HCT116 (cell line): ENCODE data around the gene SIN3A.

Experiments
- CEBPB ChIP-seq: IDR thresholded peaks from 2 replicates; pipeline ENCODE4 v1.6.1; 2012; ENCODE audit warnings: low read depth
- CTCF ChIP-seq, 3 experiments: fragments of 200-600 bp in 1 of 3; sonication (generic) in 1 of 3; IDR thresholded peaks in 2 of 3; conservative IDR thresholded peaks in 1 of 3; 2 replicates each; pipeline ENCODE4 v1.5.1; 2012 to 2017; ENCODE audit warnings: low read depth in 2 of 3, low read length in 2 of 3, antibody characterized with exemption in 1 of 3, borderline replicate concordance in 1 of 3, control low read depth in 1 of 3, mild to moderate bottlenecking in 1 of 3, mixed read lengths in 1 of 3, mixed run types in 1 of 3, moderate library complexity in 1 of 3; ENCODE audit not compliant: insufficient read depth in 1 of 3
- ELF1 ChIP-seq: IDR thresholded peaks from 2 replicates; pipeline ENCODE4 v1.6.1; 2012; ENCODE audit warnings: low read depth, borderline replicate concordance
- EZH2 ChIP-seq: fragments of 200-600 bp; sonication (generic); IDR thresholded peaks from 2 replicates; pipeline ENCODE4 v1.6.1; 2017; ENCODE audit warnings: antibody characterized with exemption, mixed run types
- MAX ChIP-seq: IDR thresholded peaks from 2 replicates; pipeline ENCODE4 v1.6.1; 2012
- POLR2A ChIP-seq: IDR thresholded peaks from 2 replicates; pipeline ENCODE4 v1.7.0; 2011; ENCODE audit warnings: borderline replicate concordance; ENCODE audit not compliant: insufficient read depth, insufficient read length; ENCODE audit errors: extremely low read depth
- POLR2AphosphoS5 ChIP-seq: IDR thresholded peaks from 2 replicates; pipeline ENCODE4 v1.6.1; 2011; ENCODE audit warnings: mild to moderate bottlenecking, low read depth, low read length, moderate library complexity
- REST ChIP-seq: IDR thresholded peaks from 2 replicates; pipeline ENCODE4 v1.6.1; 2012; ENCODE audit warnings: low read depth

GRCh38 chr15:75449585-75450306 lies 1.7 kb downstream of the SIN3A start:
- TF ChIP-seq CTCF (IDR thresholded peaks at IDR 0.05 in 2 of 3, conservative IDR thresholded peaks at IDR 0.05 in 1 of 3; ENCODE audit: borderline replicate concordance in 1 of 3, insufficient read depth in 1 of 3, low read depth in 2 of 3, low read length in 2 of 3) = no peak
- TF ChIP-seq ELF1 = no peak
- no peak for TF ChIP-seq POLR2AphosphoS5
- TF ChIP-seq REST = no peak
- no peak for TF ChIP-seq POLR2A
- no peak for TF ChIP-seq EZH2
- TF ChIP-seq CEBPB = no peak
- TF ChIP-seq MAX = no peak
